Measurements from ENCODE around the gene STX8. TPM values are rescaled to one million over a fixed set of nuclear protein-coding genes. Genes with fewer than 3 reads are reported as not detected.
"Not testable (repeated sequence)": the region's sequence is repeated elsewhere in the genome, so short reads cannot be mapped to it uniquely, and the experiment has no call there.

The STX8 gene
- 67.3 and 76.6 TPM in 2 replicates for total RNA-seq

- peak; percentile 93 for DNase-seq
Observed at GRCh38 chr17:9575381-9576101, at the start of gene STX8. Gene STX8, minus strand, starts transcription at chr17:9575820. Its CDS starts 12 bp downstream, at chr17:9575808.

GRCh38 chr17:9622961-9623360 lies 47.3 kb upstream of the STX8 start:
- no peak for DNase-seq

GRCh38 chr17:9615486-9615885 lies 39.9 kb upstream of the STX8 start:
- no peak for DNase-seq

- DNase-seq, result no peak
Observed at GRCh38 chr17:9612006-9612405, 36.4 kb upstream of the STX8 start.

GRCh38 chr17:9611557-9611956 lies 35.9 kb upstream of the STX8 start:
- DNase-seq, result no peak

- DNase-seq, result not testable (repeated sequence)
Observed at GRCh38 chr17:9607058-9607457, 31.4 kb upstream of the STX8 start.

GRCh38 chr17:9606453-9606852 lies 30.8 kb upstream of the STX8 start:
- DNase-seq, result no peak

- not testable (repeated sequence) for DNase-seq
Observed at GRCh38 chr17:9604583-9604982, 29.0 kb upstream of the STX8 start.

GRCh38 chr17:9598661-9599060 lies 23.0 kb upstream of the STX8 start:
- DNase-seq, result no peak

- DNase-seq, result not testable (repeated sequence)
Observed at GRCh38 chr17:9597638-9598037, 22.0 kb upstream of the STX8 start.

GRCh38 chr17:9594065-9594464 lies 18.4 kb upstream of the STX8 start:
- no peak for DNase-seq

GRCh38 chr17:9587969-9588656 lies 12.5 kb upstream of the STX8 start:
- no peak for DNase-seq

- no peak for DNase-seq
Observed at GRCh38 chr17:9577373-9577709, 1.7 kb upstream of the STX8 start.

GRCh38 chr17:9576521-9577372 lies 1.1 kb upstream of the STX8 start, which contains the start of gene CFAP52:
Gene CFAP52, plus strand, starts transcription at chr17:9576642. Its CDS starts 54 bp downstream, at chr17:9576696.
- DNase-seq, result peak; percentile 79

GRCh38 chr17:9571201-9571600 lies 4.4 kb downstream of the STX8 start:
- DNase-seq, result no peak

- no peak for DNase-seq
Observed at GRCh38 chr17:9568957-9569588, 6.5 kb downstream of the STX8 start.

- no peak for DNase-seq
Observed at GRCh38 chr17:9568004-9568403, 7.6 kb downstream of the STX8 start.

- not testable (repeated sequence) for DNase-seq
Observed at GRCh38 chr17:9566739-9567138, 8.9 kb downstream of the STX8 start.

GRCh38 chr17:9566067-9566466 lies 9.6 kb downstream of the STX8 start:
- peak; percentile 60 for DNase-seq

GRCh38 chr17:9564104-9564503 lies 11.5 kb downstream of the STX8 start:
- no peak for DNase-seq

GRCh38 chr17:9557857-9558256 lies 17.8 kb downstream of the STX8 start:
- no peak for DNase-seq

GRCh38 chr17:9557161-9557755 lies 18.4 kb downstream of the STX8 start:
- DNase-seq, result no peak
